WTC11 (cell line): Measurements from ENCODE around the gene GALNT17.

Experiments
- NR2C2 ChIP-seq: sonication (generic); formaldehyde crosslinking; IDR thresholded peaks from 2 replicates; pipeline ENCODE4 v1.8.0; 2022; ENCODE audit warnings: mild to moderate bottlenecking, missing genetic modification reagents
- TEAD4 ChIP-seq: sonication (generic); formaldehyde crosslinking; IDR thresholded peaks from 2 replicates; pipeline ENCODE4 v1.8.0; 2022; ENCODE audit warnings: mild to moderate bottlenecking, missing genetic modification reagents
- TF ChIP-seq, protein P1 (sequence below): sonication (generic); formaldehyde crosslinking; conservative IDR thresholded peaks from 2 replicates; pipeline ENCODE4 v1.8.1; 2023; ENCODE audit warnings: mild to moderate bottlenecking, low read depth, missing genetic modification reagents, moderate library complexity
- TF ChIP-seq, protein P2 (sequence below): fragments of 250-450 bp; sonication (Bioruptor Pico); conservative IDR thresholded peaks from 2 replicates; pipeline ENCODE4 v1.9.0; 2021; ENCODE audit warnings: mild to moderate bottlenecking
- TF ChIP-seq, protein P3 (sequence below): sonication (generic); formaldehyde crosslinking; IDR thresholded peaks from 2 replicates; pipeline ENCODE4 v1.8.1; 2022; ENCODE audit warnings: low read depth, mild to moderate bottlenecking, moderate library complexity, missing genetic modification reagents, borderline replicate concordance
- TF ChIP-seq, protein P4 (sequence below): fragments of 200-600 bp; IDR thresholded peaks from 2 replicates; pipeline ENCODE4 v1.8.0; 2022; ENCODE audit warnings: antibody characterized with exemption
- TF ChIP-seq, protein P5 (sequence below): sonication (generic); formaldehyde crosslinking; IDR thresholded peaks from 2 replicates; pipeline ENCODE4 v1.8.0; 2022; ENCODE audit warnings: mild to moderate bottlenecking, missing genetic modification reagents

DNA sequence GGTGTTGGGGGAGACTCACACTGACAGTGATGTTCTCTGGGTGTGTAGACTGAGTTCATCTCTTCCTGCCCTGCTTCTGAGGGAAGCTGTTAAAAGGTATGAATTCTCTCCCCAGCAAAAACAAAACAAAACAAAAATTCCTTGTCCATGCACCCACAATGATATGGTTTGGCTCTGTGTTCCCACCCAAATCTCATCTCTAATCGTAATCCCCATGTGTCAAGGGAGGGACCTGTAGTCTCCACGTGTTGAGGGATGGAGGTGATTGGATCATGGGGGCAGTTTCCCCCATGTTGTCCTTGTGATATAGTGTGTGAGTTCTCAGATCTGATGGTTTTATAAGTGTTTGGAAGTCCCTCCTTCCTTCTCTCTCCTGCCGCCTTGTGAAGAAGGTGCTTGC is 245.5 kb downstream of the GALNT17 start:
- TF ChIP-seq TEAD4: no peak
- TF ChIP-seq, protein P1, sequence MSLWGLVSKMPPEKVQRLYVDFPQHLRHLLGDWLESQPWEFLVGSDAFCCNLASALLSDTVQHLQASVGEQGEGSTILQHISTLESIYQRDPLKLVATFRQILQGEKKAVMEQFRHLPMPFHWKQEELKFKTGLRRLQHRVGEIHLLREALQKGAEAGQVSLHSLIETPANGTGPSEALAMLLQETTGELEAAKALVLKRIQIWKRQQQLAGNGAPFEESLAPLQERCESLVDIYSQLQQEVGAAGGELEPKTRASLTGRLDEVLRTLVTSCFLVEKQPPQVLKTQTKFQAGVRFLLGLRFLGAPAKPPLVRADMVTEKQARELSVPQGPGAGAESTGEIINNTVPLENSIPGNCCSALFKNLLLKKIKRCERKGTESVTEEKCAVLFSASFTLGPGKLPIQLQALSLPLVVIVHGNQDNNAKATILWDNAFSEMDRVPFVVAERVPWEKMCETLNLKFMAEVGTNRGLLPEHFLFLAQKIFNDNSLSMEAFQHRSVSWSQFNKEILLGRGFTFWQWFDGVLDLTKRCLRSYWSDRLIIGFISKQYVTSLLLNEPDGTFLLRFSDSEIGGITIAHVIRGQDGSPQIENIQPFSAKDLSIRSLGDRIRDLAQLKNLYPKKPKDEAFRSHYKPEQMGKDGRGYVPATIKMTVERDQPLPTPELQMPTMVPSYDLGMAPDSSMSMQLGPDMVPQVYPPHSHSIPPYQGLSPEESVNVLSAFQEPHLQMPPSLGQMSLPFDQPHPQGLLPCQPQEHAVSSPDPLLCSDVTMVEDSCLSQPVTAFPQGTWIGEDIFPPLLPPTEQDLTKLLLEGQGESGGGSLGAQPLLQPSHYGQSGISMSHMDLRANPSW (CRISPR knock-in tag): no peak
- TF ChIP-seq NR2C2 (CRISPR knock-in tag): no peak
- TF ChIP-seq, protein P2, sequence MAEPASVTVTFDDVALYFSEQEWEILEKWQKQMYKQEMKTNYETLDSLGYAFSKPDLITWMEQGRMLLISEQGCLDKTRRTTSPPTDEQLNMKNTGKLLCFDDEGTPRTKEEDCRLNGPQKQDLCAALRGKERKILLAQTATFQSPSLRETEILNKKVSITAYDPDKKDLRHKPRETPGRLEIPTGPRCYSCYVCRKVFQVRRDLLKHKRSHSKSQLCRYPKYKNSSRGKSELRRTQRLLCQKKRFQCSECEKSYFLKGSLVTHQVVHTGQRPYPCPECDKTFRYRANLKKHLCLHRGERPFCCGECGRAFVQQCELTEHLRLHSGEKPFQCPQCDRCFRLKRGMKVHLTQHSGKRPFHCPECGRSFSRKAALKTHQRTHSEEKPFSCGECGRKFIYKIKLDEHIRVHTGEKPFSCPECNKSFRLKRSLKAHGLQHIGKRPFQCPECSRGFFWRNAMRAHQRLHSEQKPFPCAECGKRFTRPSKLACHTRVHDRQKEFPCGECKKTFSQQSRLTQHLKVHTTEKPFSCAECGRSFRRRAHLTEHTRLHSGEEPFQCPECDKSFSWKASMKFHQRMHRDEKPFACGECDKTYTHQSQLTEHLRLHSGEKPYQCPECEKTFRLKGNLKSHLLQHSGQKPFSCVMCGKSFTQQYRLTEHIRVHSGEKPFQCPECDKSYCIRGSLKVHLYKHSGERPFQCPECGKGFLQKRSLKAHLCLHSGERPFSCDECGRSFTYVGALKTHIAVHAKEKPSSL (CRISPR knock-in tag): no peak
- TF ChIP-seq, protein P3, sequence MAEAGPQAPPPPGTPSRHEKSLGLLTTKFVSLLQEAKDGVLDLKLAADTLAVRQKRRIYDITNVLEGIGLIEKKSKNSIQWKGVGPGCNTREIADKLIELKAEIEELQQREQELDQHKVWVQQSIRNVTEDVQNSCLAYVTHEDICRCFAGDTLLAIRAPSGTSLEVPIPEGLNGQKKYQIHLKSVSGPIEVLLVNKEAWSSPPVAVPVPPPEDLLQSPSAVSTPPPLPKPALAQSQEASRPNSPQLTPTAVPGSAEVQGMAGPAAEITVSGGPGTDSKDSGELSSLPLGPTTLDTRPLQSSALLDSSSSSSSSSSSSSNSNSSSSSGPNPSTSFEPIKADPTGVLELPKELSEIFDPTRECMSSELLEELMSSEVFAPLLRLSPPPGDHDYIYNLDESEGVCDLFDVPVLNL (CRISPR knock-in tag): no peak
- TF ChIP-seq, protein P4, sequence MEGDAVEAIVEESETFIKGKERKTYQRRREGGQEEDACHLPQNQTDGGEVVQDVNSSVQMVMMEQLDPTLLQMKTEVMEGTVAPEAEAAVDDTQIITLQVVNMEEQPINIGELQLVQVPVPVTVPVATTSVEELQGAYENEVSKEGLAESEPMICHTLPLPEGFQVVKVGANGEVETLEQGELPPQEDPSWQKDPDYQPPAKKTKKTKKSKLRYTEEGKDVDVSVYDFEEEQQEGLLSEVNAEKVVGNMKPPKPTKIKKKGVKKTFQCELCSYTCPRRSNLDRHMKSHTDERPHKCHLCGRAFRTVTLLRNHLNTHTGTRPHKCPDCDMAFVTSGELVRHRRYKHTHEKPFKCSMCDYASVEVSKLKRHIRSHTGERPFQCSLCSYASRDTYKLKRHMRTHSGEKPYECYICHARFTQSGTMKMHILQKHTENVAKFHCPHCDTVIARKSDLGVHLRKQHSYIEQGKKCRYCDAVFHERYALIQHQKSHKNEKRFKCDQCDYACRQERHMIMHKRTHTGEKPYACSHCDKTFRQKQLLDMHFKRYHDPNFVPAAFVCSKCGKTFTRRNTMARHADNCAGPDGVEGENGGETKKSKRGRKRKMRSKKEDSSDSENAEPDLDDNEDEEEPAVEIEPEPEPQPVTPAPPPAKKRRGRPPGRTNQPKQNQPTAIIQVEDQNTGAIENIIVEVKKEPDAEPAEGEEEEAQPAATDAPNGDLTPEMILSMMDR: no peak
- TF ChIP-seq, protein P5, sequence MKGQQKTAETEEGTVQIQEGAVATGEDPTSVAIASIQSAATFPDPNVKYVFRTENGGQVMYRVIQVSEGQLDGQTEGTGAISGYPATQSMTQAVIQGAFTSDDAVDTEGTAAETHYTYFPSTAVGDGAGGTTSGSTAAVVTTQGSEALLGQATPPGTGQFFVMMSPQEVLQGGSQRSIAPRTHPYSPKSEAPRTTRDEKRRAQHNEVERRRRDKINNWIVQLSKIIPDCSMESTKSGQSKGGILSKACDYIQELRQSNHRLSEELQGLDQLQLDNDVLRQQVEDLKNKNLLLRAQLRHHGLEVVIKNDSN (CRISPR knock-in tag): no peak
